GM23248 (cell line): ENCODE measurements around the gene SEPTIN12.

Experiments used
- EZH2 ChIP-seq: fragments of 200-600 bp; sonication (generic); IDR thresholded peaks from 2 replicates; pipeline ENCODE4 v1.6.1; 2018; ENCODE audit warnings: antibody characterized with exemption, mild to moderate bottlenecking; ENCODE audit not compliant: insufficient read depth, poor library complexity, severe bottlenecking
- EZH2phosphoT487 ChIP-seq: fragments of 200-600 bp; sonication (generic); IDR thresholded peaks from 2 replicates; pipeline ENCODE4 v1.6.1; 2018; ENCODE audit warnings: antibody characterized with exemption, moderate library complexity, mild to moderate bottlenecking, low read depth; ENCODE audit not compliant: insufficient read depth

- no peak for TF ChIP-seq EZH2
- no peak for TF ChIP-seq EZH2phosphoT487
Measured at GRCh38 chr16:4775005-4775404, 13.1 kb downstream of the SEPTIN12 start.
